Activated CD8-positive, alpha-beta memory T cell treated with anti-CD3 and anti-CD28 coated beads, Interleukin-2, amount 50 U/mL, for 1 hour (primary cell): ENCODE results near the gene LPP.
"Not testable (repeated sequence)": the region's sequence is repeated elsewhere in the genome, so short reads cannot be mapped to it uniquely, and the experiment has no call there.

Experiments used
- DNase-seq: peaks from one replicate; pipeline ENCODE4 v3.0.0-alpha.2; 2020; ENCODE audit errors: extremely low read depth

Gene LPP

GRCh38 chr3:188154014-188154808 is at the start of gene LPP:
TSS of gene LPP (plus strand) at chr3:188154157. CDS start at chr3:188406121, 251,964 bp downstream.
- DNase-seq = peak; percentile 48

- DNase-seq = no peak
Observed at GRCh38 chr3:188106006-188106405, 48.0 kb upstream of the LPP start.

GRCh38 chr3:188106454-188106853 is 47.5 kb upstream of the LPP start:
- DNase-seq = no peak

GRCh38 chr3:188106887-188107830 is 46.8 kb upstream of the LPP start:
- DNase-seq = no peak

GRCh38 chr3:188108703-188109412 is 45.1 kb upstream of the LPP start:
- DNase-seq = no peak

- DNase-seq = no peak
Observed at GRCh38 chr3:188111002-188111584, 42.9 kb upstream of the LPP start.

GRCh38 chr3:188113756-188114155 is 40.2 kb upstream of the LPP start:
- no peak for DNase-seq

- no peak for DNase-seq
Observed at GRCh38 chr3:188119846-188120245, 34.1 kb upstream of the LPP start.

- no peak for DNase-seq
Observed at GRCh38 chr3:188122571-188123169, 31.3 kb upstream of the LPP start.

GRCh38 chr3:188123170-188123905 is 30.6 kb upstream of the LPP start:
- DNase-seq = no peak

GRCh38 chr3:188124184-188124583 is 29.8 kb upstream of the LPP start:
- no peak for DNase-seq

GRCh38 chr3:188125076-188125475 is 28.9 kb upstream of the LPP start:
- no peak for DNase-seq

- DNase-seq = no peak
Observed at GRCh38 chr3:188126276-188126675, 27.7 kb upstream of the LPP start.

- DNase-seq = no peak
Observed at GRCh38 chr3:188126934-188127333, 27.0 kb upstream of the LPP start.

GRCh38 chr3:188128905-188129304 is 25.1 kb upstream of the LPP start:
- no peak for DNase-seq

- not testable (repeated sequence) for DNase-seq
Observed at GRCh38 chr3:188131023-188131422, 22.9 kb upstream of the LPP start.

- DNase-seq = no peak
Observed at GRCh38 chr3:188133219-188133618, 20.7 kb upstream of the LPP start.

- DNase-seq = no peak
Observed at GRCh38 chr3:188133646-188134045, 20.3 kb upstream of the LPP start.

GRCh38 chr3:188134079-188134478 is 19.9 kb upstream of the LPP start:
- no peak for DNase-seq

- no peak for DNase-seq
Observed at GRCh38 chr3:188134856-188135255, 19.1 kb upstream of the LPP start.

- no peak for DNase-seq
Observed at GRCh38 chr3:188135271-188135670, 18.7 kb upstream of the LPP start.
